HFFc6 (cell line): ENCODE results near the gene ACSS1. TPM values are rescaled to one million over a fixed set of nuclear protein-coding genes. Genes with fewer than 3 reads are reported as not detected.

Source experiments
- DNase-seq: peaks from one replicate; pipeline ENCODE4 v3.0.0-alpha.2; 2018
- H3K27ac Mint-ChIP-seq: 2 replicates; pipeline ENCODE4 v1.8.0; 2020; ENCODE audit warnings: mild to moderate bottlenecking, mixed read lengths
- H3K27me3 Mint-ChIP-seq: 2 replicates; pipeline ENCODE4 v1.8.0; 2021; ENCODE audit warnings: mild to moderate bottlenecking, moderate library complexity, mixed read lengths; ENCODE audit not compliant: insufficient read depth
- H3K36me3 Mint-ChIP-seq: 2 replicates; pipeline ENCODE4 v1.8.0; 2021; ENCODE audit warnings: low read depth, mixed read lengths
- H3K4me1 Mint-ChIP-seq: 2 replicates; pipeline ENCODE4 v1.8.0; 2020; ENCODE audit warnings: low read depth, mixed read lengths
- H3K4me3 Mint-ChIP-seq: 2 replicates; pipeline ENCODE4 v1.8.0; 2020; ENCODE audit warnings: mild to moderate bottlenecking, moderate library complexity, mixed read lengths
- H3K9me3 Mint-ChIP-seq: 2 replicates; pipeline ENCODE4 v1.8.0; 2020; ENCODE audit warnings: mild to moderate bottlenecking, mixed read lengths
- total RNA-seq, 6 experiments: library from RNA; stranded (reverse); fragmentation: NEBNext Ultra II Directional; extraction: Animal tissue kit (Norgen Biotek cat#: 25700); gene quantifications; 2 replicates in 1 of 6; 3 replicates in 5 of 6; pipeline ENCODE4 v1.2.3, GENCODE V29; 2021
- TF ChIP-seq, protein P1 (sequence below): fragments of 200-600 bp; sonication (generic); IDR thresholded peaks from 2 replicates; pipeline ENCODE4 v1.5.0; 2021; ENCODE audit warnings: antibody characterized with exemption, mild to moderate bottlenecking

Gene ACSS1
- total RNA-seq, 6 experiments from 2014 or later: 0.80 to 1.4 (median 1.2) TPM

DNA sequence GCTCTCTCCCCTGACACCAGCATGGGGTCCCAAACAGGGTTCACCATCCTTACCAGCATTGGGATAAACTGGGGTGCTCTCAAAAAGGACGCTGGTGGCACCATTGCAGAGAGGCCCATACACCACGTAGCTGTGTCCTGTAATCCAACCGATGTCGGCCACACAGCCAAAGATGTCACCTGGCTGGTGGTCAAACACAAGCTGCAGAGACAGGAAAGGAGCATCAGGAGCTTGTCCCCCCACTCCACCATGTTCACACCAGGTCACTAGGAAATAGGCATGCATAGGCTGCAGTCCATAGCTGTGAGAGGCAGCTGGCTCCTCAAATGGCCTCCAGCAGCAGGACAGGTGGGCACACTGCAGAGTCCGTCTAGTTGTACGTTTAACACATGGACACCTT is 36.6 kb downstream of the ACSS1 start:
- no peak overlapping the region for H3K4me3 Mint-ChIP-seq
- H3K36me3 Mint-ChIP-seq: no peaks in the 10 kb centered on the region
- TF ChIP-seq, protein P1, sequence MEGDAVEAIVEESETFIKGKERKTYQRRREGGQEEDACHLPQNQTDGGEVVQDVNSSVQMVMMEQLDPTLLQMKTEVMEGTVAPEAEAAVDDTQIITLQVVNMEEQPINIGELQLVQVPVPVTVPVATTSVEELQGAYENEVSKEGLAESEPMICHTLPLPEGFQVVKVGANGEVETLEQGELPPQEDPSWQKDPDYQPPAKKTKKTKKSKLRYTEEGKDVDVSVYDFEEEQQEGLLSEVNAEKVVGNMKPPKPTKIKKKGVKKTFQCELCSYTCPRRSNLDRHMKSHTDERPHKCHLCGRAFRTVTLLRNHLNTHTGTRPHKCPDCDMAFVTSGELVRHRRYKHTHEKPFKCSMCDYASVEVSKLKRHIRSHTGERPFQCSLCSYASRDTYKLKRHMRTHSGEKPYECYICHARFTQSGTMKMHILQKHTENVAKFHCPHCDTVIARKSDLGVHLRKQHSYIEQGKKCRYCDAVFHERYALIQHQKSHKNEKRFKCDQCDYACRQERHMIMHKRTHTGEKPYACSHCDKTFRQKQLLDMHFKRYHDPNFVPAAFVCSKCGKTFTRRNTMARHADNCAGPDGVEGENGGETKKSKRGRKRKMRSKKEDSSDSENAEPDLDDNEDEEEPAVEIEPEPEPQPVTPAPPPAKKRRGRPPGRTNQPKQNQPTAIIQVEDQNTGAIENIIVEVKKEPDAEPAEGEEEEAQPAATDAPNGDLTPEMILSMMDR: no peak
- no peak overlapping the region for H3K27ac Mint-ChIP-seq
- no peaks in the 10 kb centered on the region for H3K9me3 Mint-ChIP-seq
- peaks cover 2% of the 10 kb centered on the region; the same call in 1 of the 2 replicates for H3K27me3 Mint-ChIP-seq
- DNase-seq: no peak
- H3K4me1 Mint-ChIP-seq: no peaks in the 10 kb centered on the region

DNA sequence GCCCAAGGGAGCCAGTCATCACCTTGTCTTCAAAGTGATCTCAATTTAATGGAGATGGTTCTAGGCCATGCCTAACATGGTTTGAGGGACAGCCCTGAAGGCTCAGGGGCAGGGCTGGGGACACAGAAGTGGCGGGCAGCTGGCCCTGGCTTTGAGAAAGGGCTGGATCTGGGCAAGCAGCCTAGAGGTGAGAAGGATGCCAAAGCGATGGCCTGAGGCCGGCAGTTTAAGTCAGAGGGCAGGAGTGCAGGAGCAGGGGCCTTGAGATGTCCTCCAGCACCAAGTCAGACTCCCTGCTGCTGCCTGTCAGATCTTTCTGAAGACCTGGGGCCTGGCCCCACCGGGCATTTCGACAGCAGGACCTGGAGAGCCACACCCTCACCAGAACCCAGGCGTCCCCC is 37.0 kb downstream of the ACSS1 start:
- no peak for DNase-seq
- TF ChIP-seq, protein P1: no peak
- no peaks in the 10 kb centered on the region for H3K36me3 Mint-ChIP-seq
- H3K4me3 Mint-ChIP-seq: no peak overlapping the region
- no peaks in the 10 kb centered on the region for H3K4me1 Mint-ChIP-seq
- H3K27me3 Mint-ChIP-seq: peaks cover 2% of the 10 kb centered on the region; the same call in 1 of the 2 replicates
- H3K9me3 Mint-ChIP-seq: no peaks in the 10 kb centered on the region
- H3K27ac Mint-ChIP-seq: no peak overlapping the region

DNA sequence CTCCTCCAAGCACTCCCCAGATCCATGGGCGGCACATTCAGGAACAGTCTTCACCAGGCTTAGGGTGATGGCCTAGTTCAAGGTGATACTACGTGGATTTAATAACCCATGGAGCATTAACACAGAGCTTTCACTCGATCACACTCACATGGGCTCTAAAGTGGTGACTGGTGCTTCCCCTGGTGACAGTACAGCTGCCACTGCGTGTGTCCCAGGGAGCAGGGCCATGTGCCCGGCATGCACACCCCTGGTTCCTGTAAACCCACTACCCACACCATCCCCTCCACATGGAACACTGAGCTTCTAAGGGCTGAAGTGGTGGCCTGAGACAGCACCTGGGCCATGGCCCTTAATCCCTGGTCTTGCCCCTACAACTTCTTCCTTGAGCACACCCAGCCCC is 37.6 kb downstream of the ACSS1 start:
- Mint-ChIP-seq H3K4me3 (no peak overlapping the region), H3K27me3 (peaks cover 2% of the 10 kb centered on the region; the same call in 1 of the 2 replicates), H3K4me1 (no peaks in the 10 kb centered on the region), H3K27ac (no peak overlapping the region), H3K36me3 (no peaks in the 10 kb centered on the region), H3K9me3 (no peaks in the 10 kb centered on the region)
- DNase-seq: no peak
- TF ChIP-seq, protein P1: no peak

DNA sequence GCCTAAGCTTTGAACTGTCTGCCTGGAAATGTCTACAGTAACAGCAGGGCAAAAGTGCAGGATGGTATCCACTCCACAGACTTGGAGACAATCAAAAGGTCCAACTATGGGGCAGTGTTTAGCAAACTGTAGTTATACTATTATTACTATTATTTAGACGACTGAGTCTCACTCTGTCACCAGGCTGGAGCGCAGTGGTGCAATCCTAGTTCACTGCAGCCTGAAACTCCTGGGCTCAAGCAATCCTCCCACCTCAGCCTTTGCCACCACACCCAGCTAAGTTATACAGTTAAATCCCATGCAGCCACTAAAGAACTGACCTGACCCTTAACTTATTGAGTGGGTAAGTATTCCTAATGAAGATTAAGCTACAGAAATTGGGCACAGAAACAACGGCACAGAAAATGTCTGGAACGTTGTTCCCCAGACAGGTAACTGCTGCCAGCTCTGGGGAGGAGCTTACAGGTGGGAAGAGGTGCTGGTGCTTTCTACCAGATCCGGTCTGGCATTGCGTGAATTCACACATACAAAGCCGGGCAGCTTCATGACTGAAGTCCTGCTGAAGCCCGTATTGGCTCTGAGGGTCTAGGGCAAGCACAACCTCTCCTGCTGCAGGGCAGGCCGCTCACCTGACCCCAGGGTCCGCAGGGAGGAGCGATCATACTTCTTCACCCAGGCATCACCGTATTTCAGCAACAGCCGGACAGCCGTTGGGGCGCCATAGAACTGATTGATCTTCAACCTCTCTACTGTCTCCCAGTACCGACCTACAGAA is 38.4 kb downstream of the ACSS1 start:
- Mint-ChIP-seq H3K9me3 (no peaks in the 10 kb centered on the region), H3K27ac (no peak overlapping the region), H3K27me3 (no peaks in the 10 kb centered on the region), H3K36me3 (no peaks in the 10 kb centered on the region), H3K4me1 (no peaks in the 10 kb centered on the region), H3K4me3 (no peak overlapping the region)
- DNase-seq: no peak
- TF ChIP-seq, protein P1: no peak

DNA sequence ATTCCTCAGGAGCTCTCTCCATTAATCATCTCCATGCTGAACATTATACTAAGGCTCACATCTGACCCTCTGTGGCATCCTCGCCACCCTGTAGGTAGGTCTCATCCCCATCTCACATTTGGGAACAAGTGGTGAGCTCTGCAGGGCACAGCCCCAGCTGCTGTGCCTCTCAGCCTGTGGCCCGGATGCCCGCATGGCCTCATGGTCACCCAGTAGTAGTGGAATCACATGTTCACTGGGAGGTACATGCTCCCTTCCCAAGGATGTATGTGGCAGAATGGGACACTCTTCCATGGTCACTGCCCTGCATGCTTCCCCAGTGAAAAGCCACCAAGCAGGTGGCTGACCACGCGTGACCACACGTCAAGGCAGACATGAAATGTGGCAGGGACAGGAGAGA is 39.1 kb downstream of the ACSS1 start:
- Mint-ChIP-seq H3K9me3 (no peaks in the 10 kb centered on the region), H3K4me3 (no peak overlapping the region), H3K27ac (no peak overlapping the region), H3K36me3 (no peaks in the 10 kb centered on the region), H3K4me1 (no peaks in the 10 kb centered on the region), H3K27me3 (no peaks in the 10 kb centered on the region)
- no peak for DNase-seq
- TF ChIP-seq, protein P1: no peak
